ENCODE data around the gene TRMT1L.

TRMT1L gene

GRCh38 chr1:185111873-185112272 lies 44.9 kb downstream of the TRMT1L start:
- no peak for DNase-seq (ENCODE audit: low read depth)

DNA sequence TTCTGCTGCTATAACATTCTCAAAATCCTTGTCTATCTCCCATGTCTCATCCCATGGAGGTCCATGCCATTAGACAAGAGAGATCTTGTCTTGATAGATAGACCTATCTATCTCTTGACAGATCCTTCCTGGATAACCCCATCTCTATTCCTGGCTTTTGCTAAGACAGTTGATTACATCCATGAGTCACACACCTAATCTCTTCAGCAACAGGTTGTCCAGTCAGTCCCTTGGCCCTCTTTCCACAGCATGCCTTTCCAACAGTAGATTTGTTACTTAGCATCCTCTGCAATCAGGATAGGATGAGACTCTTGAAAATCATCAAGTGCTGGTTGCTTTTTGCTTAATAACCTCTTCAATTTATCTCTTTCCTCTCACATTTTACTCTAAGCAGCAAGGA lies 46.6 kb downstream of the TRMT1L start:
- no peak for DNase-seq (ENCODE audit: low read depth)

GRCh38 chr1:185108321-185108720 lies 48.4 kb downstream of the TRMT1L start:
- DNase-seq (ENCODE audit: low read depth): no peak

DNA sequence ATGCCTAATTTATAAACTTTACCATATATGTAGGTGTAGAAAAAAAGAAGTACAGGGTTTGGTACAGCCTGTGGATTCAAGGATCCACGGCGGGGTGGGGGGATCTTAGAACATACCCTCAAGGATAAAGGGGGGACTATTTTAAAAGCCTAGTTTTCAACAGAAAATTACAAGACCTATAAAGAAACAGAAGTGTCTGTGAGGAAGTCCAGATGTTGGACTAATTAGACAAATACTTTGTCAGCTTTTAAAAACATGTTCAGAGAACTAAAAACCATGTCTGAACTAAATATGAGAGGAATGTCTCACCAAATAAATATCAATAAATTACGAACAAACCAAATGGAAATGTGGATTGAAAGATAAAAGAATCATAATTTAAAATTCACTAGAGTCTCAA lies 51.6 kb downstream of the TRMT1L start:
- no peak for DNase-seq (ENCODE audit: low read depth)

- DNase-seq (ENCODE audit: low read depth): no peak
Measured at GRCh38 chr1:185104083-185104482, 52.7 kb downstream of the TRMT1L start.

DNA sequence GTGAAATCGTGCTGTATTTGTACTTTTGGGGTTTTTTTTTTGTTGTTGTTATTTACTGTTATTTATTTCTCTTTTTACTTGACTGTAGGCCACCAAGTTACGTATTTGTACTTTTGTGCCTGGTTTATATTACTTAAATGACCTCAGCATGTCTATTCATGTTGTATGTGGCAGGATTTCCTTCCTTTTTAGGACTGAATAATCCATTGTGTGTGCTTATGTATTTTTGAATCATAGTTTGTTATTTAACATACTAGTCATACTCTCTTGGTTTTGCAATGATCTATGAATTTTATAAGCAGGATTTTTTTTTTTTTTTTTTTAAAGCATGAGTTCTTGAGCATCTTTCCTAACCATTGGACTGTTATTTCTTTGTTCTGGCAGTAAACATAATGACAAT lies 60.2 kb downstream of the TRMT1L start:
- no peak for DNase-seq (ENCODE audit: low read depth)

GRCh38 chr1:185094761-185095160 lies 62.0 kb downstream of the TRMT1L start:
- DNase-seq (ENCODE audit: low read depth): no peak

DNA sequence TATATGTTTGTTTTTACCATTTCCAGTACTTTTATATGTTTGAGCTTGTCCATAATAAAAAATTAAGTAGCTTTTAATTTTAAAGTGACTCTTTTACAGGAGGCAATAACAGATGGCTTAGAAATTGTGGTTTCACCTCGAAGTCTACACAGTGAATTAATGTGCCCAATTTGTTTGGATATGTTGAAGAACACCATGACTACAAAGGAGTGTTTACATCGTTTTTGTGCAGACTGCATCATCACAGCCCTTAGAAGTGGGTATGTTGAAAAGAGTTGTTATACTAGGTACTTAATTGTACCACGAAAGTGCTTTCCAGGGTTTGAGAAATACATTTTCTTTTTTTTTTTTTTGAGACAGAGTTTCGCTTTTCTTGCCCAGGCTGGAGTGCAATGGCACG lies 65.3 kb downstream of the TRMT1L start:
- no peak for DNase-seq (ENCODE audit: low read depth)

GRCh38 chr1:185087746-185088145 lies 69.0 kb downstream of the TRMT1L start:
- no peak for DNase-seq (ENCODE audit: low read depth)

DNA sequence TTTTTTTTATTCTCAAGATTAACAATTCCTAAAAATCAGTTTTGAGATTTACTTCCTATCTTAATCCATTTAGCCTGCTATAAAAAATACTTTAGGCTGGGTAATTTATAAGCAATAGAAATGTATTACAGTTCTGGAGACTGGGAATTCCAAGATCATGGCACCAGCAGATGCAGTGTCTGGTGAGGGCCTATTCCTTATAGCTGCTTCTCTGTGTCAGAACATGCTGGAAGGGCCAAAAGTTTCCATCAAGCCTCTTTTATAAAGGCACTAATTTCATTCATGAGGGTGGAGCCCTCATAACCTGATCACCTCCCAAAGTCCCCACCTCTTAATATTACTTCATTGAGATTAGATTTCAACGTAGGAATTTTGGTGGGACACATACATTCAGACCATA lies 69.7 kb downstream of the TRMT1L start:
- DNase-seq (ENCODE audit: low read depth): no peak

DNA sequence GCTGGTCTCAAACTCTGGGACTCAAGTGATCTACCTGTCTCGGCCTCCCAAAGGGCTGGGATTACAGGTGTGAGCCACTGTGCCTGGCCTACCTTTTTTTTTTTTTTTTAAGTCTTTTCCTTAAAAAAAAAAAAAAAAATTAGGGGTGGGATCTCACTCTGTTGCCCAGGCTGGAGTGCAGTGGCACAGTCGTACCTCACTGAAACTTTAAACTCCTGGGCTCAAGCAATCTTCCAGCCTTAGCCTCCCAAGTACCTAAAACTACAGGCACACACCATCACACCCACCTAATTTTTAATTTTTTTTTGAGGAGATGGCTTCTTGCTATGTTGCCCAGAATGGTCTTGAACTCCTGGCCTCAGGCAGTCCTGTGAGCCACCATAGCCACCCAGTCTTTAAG lies 72.9 kb downstream of the TRMT1L start:
- no peak for DNase-seq (ENCODE audit: low read depth)

GRCh38 chr1:185080422-185080821 lies 76.3 kb downstream of the TRMT1L start:
- no peak for DNase-seq (ENCODE audit: low read depth)

DNA sequence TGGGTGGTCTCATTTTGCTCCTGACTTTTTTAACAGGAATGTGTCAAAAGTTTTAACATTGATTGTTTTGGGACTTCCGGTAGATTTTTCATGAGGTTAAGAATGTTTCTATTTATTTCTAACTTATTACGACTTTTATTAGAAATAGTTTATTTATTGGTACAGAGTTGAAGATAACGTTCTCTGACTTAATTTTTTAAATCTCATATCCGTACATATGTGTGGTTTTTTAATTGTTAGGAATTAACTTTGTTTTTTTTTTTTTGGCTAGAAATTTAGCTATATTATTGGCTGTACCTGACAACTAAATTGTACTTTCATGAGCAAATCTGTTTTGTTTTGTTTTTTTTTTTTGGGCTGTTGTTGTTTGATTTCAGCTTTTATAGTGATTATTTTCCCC lies 79.4 kb downstream of the TRMT1L start:
- DNase-seq (ENCODE audit: low read depth): no peak

DNA sequence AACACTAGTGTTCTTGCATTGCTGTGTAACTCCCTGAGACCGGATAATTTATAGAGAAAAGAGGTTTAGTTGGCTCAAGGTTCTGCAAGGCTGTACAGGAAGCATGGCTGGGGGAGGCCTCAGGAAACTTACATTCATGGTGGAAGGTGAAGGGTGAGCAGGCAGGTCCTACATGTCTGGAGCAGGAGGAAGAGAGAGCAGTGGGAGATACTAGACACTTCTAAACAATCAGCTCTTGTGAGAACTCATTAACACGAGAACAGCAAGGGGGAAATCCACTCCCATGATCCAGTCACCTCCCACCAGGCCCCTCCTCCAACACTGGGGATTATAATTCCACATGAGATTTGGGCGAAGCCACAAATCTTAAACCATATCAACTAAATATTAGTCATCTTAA lies 81.3 kb downstream of the TRMT1L start:
- DNase-seq (ENCODE audit: low read depth): no peak

DNA sequence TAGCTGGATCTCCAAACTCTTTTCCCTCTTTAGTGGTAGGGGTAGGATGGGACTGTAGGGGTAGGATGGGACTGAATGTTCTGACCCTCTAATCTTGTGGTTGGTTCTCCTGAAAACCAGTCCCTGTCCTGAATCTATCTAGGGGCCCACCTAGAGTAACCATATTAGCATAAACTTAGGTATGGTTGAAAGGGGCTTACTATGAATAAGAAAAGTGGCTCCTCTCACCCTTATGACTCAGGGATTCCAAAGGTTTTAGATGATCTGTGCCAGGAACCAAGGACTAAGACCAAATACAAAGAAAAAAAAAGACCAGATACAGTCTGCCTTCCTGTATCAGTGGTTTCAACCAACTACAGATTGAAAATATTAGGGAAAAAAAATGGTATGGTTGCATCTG lies 82.4 kb downstream of the TRMT1L start:
- DNase-seq (ENCODE audit: low read depth): no peak

DNA sequence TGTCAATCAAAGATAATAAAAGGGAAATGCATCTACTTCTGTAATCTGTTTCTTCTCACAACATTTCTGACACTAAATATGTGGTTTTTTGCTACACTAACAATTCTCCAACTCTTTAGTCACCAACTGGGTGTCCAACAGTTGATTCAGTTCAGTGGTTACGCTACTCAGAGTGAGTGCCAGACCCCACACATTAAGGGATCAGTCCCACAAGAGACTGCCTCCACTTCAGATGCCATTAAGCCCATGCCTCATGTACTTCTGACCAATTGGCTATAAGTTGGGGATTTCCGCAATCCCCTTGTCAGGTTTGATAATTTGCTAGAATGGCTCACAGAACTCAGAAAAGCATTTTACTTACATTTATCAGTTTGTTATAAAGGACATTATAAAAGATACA lies 83.0 kb downstream of the TRMT1L start:
- no peak for DNase-seq (ENCODE audit: low read depth)

DNA sequence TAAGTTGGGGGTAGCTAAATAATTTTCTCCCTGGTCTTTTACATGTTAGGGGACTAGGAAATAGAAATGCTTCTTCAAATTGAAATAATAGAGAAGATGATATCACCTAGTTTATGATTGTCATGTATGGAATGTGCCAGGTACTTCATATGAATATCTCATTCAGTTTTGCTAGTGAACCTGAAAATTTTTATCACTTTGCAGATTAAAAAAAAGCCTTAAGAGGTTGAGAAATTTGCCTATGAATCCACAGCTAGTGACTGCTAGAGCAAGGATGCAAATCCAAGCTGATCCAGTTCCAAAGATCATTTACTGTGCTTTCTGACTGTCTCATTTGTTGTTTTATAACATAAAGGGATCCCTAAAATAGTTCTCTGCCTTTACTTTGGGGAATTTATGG lies 86.7 kb downstream of the TRMT1L start:
- DNase-seq (ENCODE audit: low read depth): no peak

- no peak for DNase-seq (ENCODE audit: low read depth)
Measured at GRCh38 chr1:185069202-185069772, 87.5 kb downstream of the TRMT1L start.

- DNase-seq (ENCODE audit: low read depth): no peak
Measured at GRCh38 chr1:185068341-185068740, 88.4 kb downstream of the TRMT1L start.

Data from GM04504 (cell line).